Measurements from ENCODE around the gene CLIC2.

The CLIC2 gene

GRCh38 chrX:155262970-155263754 lies 71.3 kb downstream of the CLIC2 start:
- DNase-seq (ENCODE audit: low read depth), result no peak

- no peak for DNase-seq (ENCODE audit: low read depth)
Observed at GRCh38 chrX:155259752-155260151, 74.7 kb downstream of the CLIC2 start.

GRCh38 chrX:155251391-155251790 lies 83.0 kb downstream of the CLIC2 start:
- DNase-seq (ENCODE audit: low read depth), result no peak

GRCh38 chrX:155247497-155247896 lies 86.9 kb downstream of the CLIC2 start:
- no peak for DNase-seq (ENCODE audit: low read depth)

- no peak for DNase-seq (ENCODE audit: low read depth)
Observed at GRCh38 chrX:155246748-155247147, 87.7 kb downstream of the CLIC2 start.

- DNase-seq (ENCODE audit: low read depth), result no peak
Observed at GRCh38 chrX:155242300-155242699, 92.1 kb downstream of the CLIC2 start.

- no peak for DNase-seq (ENCODE audit: low read depth)
Observed at GRCh38 chrX:155237719-155238118, 96.7 kb downstream of the CLIC2 start.

GRCh38 chrX:155235891-155236290 lies 98.5 kb downstream of the CLIC2 start:
- DNase-seq (ENCODE audit: low read depth), result no peak

- DNase-seq (ENCODE audit: low read depth), result no peak
Observed at GRCh38 chrX:155231163-155231562, 103.3 kb downstream of the CLIC2 start.

All from activated gamma-delta T cell treated with anti-CD3 and anti-CD28 coated beads, Interleukin-2, amount 50 U/mL, for 16 hours (primary cell).